ENCODE measurements around the gene METTL2B.
"Not testable (repeated sequence)": the region's sequence is repeated elsewhere in the genome, so short reads cannot be mapped to it uniquely, and the experiment has no call there.

DNA sequence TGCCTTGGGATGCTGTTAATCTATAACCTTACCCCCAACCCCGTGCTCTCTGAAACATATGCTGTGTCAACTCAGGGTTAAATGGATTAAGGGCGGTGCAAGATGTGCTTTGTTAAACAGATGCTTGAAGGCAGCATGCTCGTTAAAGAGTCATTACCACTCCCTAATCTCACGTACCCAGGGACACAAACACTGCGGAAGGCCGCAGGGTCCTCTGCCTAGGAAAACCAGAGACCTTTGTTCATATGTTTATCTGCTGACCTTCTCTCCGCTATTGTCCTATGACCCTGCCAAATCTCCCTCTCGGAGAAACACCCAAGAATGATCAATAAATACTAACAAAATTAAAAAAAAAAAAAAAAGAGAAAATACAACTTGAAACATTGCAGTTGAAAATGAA, 12.6 kb upstream of the METTL2B start:
- TF ChIP-seq, protein P1, sequence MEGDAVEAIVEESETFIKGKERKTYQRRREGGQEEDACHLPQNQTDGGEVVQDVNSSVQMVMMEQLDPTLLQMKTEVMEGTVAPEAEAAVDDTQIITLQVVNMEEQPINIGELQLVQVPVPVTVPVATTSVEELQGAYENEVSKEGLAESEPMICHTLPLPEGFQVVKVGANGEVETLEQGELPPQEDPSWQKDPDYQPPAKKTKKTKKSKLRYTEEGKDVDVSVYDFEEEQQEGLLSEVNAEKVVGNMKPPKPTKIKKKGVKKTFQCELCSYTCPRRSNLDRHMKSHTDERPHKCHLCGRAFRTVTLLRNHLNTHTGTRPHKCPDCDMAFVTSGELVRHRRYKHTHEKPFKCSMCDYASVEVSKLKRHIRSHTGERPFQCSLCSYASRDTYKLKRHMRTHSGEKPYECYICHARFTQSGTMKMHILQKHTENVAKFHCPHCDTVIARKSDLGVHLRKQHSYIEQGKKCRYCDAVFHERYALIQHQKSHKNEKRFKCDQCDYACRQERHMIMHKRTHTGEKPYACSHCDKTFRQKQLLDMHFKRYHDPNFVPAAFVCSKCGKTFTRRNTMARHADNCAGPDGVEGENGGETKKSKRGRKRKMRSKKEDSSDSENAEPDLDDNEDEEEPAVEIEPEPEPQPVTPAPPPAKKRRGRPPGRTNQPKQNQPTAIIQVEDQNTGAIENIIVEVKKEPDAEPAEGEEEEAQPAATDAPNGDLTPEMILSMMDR (conservative IDR thresholded peaks at IDR 0.05; ENCODE audit: low read length): not testable (repeated sequence)
- TF ChIP-seq EZH2phosphoT487 (IDR thresholded peaks at IDR 0.05; ENCODE audit: borderline replicate concordance): not testable (repeated sequence)
